HG03521 (cell line): ENCODE measurements around the gene FARSA.
"Not testable (repeated sequence)": the region's sequence is repeated elsewhere in the genome, so short reads cannot be mapped to it uniquely, and the experiment has no call there.

Experiments used
- ATAC-seq: cut with Tn5 transposase; IDR thresholded peaks from one replicate; pipeline ENCODE4 v1.9.1; 2021; ENCODE audit warnings: mild to moderate bottlenecking, moderate library complexity; ENCODE audit not compliant: unreplicated experiment

Gene FARSA

GRCh38 chr19:12891553-12892021 is 41.9 kb downstream of the FARSA start:
- ATAC-seq, result no peak

DNA sequence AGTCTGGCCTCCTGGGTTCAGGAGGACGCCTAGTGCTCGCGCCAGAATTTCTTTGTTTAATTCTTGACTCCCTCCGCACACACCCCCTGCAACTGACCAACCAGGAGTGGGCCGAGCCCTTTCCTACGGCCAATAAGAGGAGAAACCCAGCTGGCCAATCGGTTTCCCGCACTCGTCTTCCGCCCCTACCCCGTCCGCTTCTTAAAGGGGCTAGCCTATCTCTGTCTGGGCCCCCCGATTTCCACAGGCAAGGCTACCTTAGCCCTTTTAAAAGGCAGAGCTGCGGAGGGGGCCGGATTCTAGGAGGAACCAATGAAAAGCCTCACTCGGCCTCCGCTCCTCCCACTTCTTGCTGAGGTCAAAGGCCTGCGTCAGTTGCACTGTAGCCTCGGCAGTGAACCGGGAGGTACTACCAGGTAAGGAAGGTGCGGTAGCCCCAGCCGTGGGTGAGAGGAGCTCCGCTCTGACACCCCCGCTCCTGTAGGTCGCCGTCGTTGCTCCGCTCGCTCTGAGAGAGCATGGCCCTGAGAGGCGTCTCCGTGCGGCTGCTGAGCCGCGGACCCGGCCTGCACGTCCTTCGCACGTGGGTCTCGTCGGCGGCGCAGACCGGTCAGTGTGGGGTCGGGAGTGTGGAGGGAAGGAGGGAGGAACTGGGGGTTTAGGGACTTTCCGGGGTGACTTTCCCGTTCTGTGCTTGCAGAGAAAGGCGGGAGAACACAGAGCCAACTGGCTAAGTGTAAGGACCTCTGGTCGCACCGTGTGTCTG is 42.5 kb downstream of the FARSA start, which contains the start of gene GCDH:
Gene GCDH (plus strand): TSS at position 374 of the 766 bp plus-strand sequence. CDS start 145 bp downstream, at position 519.
- ATAC-seq, result peak; percentile 86

DNA sequence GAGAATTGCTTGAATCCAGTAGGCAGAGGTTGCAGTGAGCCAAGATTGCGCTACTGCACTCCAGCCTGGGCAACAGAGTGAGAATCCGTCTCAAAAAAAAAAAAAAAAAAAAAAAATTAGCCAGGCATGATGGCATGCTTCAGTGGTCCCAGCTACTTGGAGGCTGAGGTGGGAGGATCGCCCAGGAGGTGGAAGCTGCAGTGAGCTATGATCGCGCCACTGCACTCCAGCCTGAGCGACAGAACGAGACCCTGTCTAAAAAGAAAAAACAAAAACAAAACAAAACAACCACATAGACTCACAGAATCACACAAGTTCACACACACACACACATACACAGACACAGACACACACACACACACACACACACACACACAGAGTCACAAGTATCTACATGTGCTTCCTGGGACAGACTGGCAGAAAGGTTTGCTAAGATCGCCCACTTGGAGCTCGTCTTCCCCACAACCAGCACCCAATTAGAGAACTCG is 43.2 kb downstream of the FARSA start:
- not testable (repeated sequence) for ATAC-seq

- no peak for ATAC-seq
These were observed 45.4 kb downstream of the FARSA start for GRCh38 chr19:12888006-12888603.

GRCh38 chr19:12886969-12887747 is 46.4 kb downstream of the FARSA start, which contains the start of gene KLF1:
TSS of gene KLF1 (minus strand) at chr19:12887201. CDS start at chr19:12887140, 61 bp downstream.
- no peak for ATAC-seq

DNA sequence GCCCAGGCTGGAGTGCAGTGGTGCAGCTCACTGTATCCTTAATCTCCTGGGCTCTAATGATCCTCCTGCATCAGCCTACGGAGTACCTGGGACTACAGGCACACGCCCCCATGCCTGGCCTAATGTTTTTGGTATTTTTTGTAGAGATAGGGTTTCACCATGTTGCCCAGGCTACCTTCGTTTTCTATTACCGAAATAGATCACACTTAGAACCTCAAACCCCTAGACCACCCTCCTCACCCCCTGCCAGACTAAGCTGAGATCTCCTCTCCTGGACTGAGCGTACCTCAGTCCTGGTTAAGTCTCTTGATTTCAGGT is 46.9 kb downstream of the FARSA start:
- ATAC-seq, result no peak

DNA sequence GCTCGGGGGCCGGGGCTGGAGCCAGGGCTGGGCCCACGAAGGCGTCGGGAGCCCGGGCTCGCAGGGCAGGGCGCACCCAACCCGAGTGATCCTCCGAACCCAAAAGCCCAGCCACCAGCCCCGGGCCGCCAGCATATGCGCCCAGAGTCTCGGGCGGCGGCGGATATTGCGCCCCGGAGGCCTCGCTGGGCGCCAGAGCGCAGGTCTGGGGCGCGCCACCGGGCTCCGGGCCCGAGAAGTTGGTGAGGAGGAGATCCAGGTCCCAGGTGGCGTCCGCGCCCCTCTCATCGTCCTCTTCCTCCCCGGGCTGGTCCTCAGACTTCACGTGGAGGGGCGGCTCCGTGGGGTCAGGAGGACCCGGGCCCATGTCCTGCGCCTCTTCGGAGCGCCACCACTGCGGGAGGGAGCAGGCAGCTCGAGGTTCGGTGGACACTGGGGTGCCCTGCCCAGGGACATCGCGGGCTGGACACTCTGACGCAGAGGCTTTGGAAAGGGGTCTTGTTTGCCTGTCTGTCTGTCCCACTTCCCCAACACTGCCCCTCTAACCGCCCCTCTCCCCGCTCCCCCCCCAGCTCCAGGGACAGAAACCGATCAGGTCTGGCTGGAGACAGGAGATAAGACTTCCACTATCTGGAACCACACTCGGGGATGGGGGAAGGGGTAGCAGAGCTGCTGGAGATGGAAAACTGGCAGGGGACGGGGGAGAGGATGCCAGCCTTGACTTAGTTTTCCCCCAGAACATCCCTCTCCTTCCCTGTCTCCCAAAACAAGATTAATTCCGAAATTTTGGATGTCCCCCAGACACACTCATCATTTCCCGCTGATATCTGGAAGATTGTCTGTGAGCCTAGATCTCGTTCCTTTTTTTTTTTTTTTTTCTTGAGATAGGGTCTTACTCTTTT is 47.5 kb downstream of the FARSA start:
- ATAC-seq, result no peak

DNA sequence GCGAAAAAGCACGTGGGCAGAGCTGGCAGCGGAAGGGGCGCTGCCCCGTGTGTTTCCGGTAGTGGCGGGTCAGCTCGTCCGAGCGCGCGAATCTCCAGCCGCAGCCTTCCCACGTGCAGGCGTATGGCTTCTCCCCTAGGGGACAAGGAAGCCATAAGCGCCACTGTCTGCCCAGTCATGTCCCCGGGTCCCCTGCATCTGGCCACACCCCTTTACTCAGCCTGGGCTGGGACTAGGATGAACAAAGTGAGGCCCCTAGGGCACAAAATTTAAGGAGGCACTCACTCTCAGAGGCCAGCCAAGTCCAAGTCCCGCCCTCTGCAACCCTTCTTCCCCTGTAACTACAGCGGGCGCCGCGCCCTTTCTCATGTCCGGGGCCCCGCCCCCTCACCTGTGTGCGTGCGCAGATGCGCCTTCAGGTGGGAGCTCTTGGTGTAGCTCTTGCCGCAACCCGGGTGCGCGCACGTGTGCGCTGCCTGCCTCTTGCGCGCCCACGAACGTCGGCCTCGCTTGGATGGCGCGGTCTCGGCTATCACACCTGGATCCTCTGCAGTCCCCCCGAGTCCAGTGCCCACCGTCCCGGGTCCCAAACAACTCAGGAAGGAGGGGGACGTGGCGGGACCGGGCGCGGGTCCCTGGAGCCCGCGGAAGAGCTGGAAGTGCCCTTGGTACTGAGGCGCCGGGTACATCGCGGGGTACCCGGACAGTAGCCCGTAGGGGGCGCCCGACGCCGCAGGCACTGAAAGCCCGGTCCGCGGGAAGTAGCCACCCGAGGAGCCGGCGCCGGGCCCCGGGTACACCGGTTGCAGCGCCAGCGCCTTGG is 48.4 kb downstream of the FARSA start:
- ATAC-seq, result no peak

GRCh38 chr19:12884627-12884925 is 48.9 kb downstream of the FARSA start:
- no peak for ATAC-seq

DNA sequence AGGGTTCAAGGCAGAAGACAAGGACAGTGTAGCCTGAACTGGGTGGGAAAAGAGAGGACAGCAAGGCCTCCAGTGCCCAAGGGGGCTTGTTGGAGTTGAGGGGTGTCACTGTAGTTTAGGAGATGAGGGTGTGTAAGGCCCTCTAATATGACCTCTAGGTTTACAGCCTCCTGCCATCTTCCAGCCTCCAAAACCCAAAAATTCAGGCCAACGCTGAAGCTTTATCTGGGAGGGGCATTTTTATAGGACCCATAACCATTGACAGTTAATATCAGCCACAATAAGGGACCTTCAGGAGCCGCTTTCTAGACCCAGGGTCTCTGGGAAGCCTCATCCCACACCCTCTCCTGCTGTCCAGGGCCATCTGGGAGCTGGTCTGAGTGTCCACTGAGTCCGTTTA is 49.3 kb downstream of the FARSA start:
- ATAC-seq, result no peak

DNA sequence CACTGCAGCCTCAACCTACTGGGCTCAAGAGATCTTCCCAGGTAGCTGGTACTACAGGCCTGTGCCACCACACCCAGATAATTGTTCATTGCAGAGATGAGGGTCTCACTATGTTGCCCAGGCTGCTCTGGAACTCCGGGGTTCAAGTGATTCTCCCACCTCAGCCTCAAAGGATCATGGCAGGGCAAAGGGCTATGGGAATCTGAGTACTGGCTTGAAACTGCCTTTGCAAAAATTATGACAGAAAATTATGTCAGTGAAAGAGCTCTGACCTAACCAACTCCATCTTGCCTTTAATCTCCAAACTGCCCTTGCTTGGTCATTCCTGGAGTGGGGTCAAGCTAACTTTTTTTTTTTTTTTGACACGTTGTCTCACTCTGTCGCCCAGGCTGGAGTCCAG is 50.9 kb downstream of the FARSA start:
- no peak for ATAC-seq

- peak; percentile 75 for ATAC-seq
These were observed 52.2 kb downstream of the FARSA start, which contains the start of gene DNASE2 for GRCh38 chr19:12881172-12881808. TSS of gene DNASE2 (minus strand) at chr19:12881449. CDS start at chr19:12881375, 74 bp downstream.

GRCh38 chr19:12880551-12881171 is 52.9 kb downstream of the FARSA start:
- no peak for ATAC-seq

- no peak for ATAC-seq
These were observed 58.4 kb downstream of the FARSA start for GRCh38 chr19:12875086-12875485.

DNA sequence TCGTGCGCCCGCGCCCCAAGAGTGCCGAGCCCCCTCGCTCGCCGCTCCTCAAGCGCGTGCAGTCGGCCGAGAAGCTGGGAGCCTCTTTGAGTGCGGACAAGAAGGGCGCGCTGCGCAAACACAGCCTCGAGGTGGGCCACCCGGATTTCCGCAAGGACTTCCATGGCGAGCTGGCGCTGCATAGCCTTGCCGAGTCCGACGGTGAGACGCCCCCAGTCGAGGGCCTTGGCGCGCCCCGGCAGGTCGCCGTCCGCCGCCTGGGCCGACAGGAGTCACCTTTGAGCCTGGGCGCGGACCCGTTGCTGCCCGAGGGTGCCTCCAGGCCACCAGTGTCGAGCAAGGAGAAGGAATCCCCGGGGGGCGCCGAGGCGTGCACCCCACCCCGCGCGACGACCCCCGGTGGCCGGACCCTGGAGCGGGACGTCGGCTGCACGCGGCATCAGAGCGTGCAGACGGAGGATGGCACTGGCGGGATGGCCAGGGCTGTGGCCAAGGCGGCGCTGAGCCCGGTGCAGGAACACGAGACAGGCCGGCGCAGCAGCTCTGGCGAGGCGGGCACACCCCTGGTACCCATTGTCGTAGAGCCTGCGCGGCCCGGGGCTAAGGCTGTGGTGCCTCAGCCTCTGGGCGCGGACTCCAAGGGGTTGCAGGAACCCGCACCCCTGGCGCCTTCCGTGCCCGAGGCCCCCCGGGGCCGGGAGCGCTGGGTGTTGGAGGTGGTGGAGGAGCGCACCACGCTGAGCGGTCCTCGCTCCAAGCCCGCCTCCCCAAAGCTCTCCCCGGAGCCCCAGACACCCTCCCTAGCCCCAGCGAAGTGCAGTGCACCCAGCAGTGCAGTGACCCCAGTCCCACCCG is 59.4 kb downstream of the FARSA start:
- no peak for ATAC-seq

- no peak for ATAC-seq
These were observed 60.3 kb downstream of the FARSA start for GRCh38 chr19:12872941-12873890.
